GM21825 (cell line): ENCODE data around the gene CDH4.

Experiments used
- ATAC-seq: cut with Tn5 transposase; IDR thresholded peaks from one replicate; pipeline ENCODE4 v1.9.1; 2021; ENCODE audit warnings: mild to moderate bottlenecking, moderate library complexity; ENCODE audit not compliant: unreplicated experiment

CDH4 gene

DNA sequence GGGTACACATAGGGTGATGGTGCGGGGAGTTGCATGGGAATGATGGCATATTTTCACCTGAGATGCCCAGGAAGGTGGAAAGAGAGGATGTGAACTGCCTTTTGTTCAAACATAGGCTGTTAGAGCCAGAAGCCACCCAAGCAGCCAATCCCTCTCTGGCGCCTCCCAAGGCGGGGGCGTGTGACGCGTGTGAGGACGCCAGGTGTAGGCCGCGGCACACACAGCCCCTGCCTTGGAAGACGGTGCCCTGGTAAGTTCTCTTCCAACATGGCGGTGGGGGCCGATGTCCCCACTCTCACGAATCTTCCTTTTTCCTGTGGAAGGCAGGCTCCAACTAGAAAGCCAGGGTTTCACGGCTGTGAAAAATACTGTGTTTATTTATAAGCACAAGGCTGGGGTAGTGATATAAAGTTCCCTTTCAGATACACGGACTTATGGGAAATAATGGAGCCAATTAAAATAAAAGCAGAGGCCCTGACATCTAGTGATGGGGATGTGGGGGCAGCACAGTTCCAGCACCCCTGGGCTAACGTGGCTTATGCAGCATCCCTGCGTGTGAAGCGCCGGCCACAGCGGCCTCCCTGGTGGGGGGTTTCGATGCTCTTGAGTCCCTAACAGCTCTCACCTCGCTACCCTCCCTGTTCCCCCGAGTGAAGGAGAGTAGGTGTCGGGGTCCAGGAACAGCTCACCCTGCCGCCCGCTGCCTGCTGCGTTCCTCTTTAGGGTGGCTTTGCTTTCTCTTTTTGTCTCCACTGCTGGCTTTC, 28.3 kb downstream of the CDH4 start:
- ATAC-seq: no peak

DNA sequence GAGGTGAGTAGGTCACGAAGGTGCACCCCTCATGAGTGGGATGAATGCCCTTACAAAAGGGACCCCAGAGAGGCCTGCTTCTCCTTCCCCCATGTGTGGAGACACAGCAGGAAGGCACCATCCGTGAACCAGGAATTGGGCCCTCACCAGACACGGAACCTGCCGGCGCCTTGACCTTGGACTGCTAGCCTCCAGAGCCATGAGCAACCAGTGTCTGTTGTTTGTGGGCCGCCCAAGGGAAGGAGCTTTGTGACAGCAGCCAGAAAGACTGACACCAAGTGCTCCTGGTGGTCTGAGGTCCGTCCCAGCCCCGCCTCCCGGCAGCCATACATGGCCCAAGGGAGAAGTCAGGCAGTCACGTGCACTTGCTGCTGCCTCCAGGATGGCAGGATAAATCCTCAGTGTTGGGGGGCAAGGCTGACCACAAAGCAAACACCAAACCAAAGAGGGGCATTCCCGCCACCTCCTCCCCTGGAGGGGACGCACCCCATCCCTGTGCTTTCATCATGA, 29.3 kb downstream of the CDH4 start:
- ATAC-seq: no peak

DNA sequence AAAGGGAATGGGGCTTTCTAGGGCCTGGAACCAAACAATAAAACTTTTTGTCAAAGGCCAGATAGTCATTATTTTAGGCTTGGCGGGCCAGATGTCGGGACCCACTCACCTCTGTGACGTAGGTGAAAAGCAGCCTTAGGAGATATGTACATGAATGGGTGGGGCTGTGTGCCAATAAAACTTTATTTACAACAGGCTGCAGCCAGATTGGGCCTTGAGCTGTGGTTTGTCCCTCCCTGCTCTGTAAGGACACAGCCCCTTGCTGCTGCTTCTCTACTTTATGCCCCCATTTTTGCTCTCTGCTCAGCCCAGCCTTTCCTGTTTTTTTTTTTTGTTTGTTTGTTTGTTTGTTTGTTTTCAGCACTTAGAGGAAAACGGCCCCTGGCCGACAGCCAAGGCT, 32.7 kb downstream of the CDH4 start:
- ATAC-seq: no peak

DNA sequence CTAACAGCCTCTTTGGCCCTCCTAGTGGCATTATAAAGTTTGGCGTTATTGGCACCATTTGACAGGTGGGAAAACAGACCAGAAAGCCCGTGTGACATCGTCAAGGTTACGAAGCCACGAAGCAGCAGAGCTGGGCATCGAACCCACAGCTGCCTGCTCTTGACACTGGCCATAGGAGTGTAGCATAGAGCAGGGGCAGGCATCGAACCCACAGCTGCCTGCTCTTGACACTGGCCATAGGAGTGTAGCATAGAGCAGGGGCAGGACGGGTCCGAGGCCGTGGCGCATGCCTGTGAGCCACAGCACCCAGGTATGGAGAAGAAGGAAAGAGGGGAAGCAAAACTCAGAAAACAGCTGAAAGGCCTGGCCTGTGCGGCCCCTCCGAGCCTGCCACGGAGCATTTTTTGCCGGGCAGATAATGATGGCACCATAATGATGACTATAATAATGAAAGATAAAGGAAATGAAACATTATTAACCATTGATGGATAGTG, 33.1 kb downstream of the CDH4 start:
- ATAC-seq: no peak

DNA sequence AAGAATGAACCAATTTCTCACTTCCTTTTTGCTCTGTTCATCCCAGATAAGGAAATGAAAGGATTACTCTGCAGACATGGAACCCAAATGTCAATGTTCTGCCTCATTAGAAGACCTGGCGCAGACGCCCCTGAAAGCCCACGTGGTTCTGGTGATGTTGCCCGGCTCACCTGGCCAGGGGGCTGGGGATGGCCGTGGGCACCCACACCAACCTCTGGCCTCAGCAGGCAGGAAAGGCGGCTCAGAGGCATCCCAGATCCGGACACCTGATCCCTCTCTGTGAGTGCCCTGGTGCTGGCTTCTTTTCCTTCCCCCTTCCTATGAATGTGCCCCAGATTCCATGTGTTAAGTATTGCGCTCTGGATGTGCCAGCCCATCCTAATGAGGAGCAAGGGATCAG, 33.6 kb downstream of the CDH4 start:
- ATAC-seq: no peak

DNA sequence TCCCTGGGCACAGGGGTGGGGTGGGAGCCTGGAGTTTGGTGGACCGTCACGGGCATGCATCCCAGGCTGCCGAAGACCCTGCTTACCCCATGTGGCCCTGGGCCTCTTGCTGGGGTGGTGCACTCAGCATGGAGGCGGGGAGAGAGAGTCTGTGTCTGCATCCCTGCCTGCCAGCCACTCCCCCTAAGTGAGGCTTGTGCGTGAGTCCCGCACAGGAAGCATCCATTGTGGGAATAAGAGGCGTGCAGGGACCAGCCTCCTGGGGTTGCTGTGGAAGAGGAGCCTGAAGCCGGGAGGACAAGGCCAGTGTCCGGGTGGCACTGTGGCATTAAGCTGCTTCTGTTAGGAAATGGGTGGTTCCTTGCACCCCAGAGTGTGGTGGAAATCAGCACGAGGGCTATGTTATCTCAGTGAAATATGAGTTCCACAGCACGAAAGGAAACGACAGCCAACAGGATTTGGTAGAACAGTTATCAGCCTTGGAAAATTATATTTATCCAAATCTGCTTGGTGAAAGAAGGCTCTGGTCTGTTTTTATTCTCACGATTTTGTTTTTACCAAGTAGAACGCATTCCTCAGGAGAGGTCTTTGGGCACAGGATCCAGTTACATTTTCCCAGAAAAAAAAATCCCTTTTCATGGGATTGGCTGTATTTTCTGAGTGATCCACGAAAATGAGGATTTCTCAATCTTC, 35.7 kb downstream of the CDH4 start:
- ATAC-seq: no peak

DNA sequence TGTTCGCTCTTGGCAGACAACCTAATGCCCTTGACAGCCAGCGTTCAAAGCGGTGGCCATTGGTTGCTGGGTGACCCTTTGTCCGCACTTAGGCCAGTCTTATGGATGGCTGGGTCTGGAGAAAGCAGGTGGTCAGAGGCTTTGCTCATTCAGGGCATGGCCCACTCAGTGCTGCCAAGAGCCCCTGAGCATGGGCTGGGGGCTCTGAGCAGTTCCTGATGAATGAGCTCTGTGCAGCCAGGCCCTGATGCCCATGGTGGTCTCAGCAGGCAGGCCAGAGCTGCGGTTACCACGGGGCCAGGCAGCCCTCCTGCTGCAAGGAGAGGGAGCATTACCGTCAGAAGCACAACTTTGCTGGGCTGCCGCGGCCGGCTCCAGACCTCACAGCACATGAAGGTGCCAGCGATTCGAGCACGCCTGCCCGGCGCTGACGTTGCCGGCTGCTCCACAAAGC, 36.3 kb downstream of the CDH4 start:
- ATAC-seq: no peak

DNA sequence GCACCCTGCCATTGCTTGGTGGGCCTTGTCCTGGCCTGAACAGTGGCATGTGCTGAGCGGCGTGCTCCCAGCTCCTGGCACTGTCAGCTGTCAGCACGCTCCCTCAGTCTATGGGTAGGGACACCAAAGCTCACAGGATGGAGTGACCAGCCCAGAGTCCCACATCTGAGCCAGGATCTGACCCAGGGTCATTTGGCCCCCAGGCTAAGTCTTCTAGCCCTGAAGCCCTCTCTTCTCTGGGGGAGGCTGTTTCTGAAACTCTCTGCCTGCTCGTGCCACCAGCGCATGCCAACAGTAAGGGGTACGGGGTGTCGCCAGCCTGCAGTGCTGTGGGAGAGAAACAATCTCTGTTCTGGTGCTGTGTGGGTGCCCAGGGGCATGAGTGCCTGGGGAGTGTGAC, 37.1 kb downstream of the CDH4 start:
- ATAC-seq: no peak

DNA sequence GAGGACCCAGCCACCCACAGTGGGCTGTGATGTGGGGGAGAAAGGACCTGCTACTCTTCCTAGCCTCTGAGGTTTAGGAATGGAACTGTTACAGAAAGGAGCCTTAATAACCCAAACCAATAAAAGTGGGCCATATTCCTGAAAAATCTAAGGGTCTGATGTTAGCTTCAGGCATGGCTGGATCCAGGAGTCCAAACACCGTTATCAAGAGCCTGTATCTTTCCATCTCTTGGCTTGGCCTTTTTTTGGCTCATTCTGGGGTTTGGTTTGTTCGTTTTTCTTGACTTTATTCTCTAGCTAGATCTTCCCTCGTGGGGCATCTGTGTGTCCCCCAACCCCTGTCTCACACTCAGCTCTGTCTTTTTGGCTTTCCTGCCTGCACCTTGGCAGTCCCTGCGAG, 38.7 kb downstream of the CDH4 start:
- no peak for ATAC-seq

DNA sequence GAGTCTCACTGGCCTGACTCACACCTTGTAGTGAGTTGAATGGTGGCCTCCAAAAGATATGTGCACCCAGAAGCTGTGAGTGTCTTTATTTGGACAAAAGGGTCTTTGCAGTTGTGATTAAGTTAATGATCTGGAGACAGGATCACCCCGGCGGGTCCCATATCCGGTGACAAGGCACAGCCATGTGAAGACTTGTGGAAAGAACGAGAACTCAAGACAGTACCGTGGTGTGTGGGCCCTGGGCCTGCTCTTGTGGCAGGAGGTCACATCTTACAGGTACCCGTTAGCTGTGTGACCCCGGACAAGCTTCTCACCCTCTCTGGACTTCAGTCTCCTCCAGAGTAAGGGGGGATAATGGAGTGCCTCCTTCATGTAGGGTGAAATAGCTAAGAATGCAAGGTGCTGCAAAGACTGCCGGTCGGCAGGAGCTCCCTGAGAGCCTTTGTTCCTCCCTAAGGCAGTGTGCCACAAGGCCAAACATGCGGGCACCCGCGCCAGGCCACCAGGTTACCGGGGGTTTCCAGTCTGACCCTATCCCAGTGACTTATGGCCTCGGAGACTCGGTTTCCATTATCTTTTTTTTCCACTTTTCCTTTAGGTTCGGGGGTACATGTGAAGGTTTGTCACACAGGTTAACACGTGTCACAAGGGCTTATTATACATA, 39.2 kb downstream of the CDH4 start:
- ATAC-seq: no peak

DNA sequence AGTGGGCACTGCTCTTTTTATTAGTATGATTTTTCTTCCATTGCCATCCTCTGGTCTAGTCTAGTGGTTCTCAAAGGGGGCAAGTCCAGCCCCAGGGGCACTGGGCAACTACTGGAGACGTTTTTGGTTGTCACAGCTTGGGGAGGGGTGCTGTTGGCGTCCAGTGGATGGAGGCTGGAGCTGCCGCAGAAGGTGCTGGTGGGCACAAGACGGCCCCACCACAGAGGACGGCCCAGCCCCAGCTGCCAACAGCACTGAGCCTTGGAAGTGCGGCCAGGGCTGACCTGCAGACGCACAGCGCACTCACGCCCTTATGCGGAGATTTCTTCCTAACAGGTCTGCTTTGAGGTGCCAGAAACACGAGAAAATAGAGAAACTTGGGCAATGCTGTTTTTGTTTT, 40.3 kb downstream of the CDH4 start:
- ATAC-seq: no peak

DNA sequence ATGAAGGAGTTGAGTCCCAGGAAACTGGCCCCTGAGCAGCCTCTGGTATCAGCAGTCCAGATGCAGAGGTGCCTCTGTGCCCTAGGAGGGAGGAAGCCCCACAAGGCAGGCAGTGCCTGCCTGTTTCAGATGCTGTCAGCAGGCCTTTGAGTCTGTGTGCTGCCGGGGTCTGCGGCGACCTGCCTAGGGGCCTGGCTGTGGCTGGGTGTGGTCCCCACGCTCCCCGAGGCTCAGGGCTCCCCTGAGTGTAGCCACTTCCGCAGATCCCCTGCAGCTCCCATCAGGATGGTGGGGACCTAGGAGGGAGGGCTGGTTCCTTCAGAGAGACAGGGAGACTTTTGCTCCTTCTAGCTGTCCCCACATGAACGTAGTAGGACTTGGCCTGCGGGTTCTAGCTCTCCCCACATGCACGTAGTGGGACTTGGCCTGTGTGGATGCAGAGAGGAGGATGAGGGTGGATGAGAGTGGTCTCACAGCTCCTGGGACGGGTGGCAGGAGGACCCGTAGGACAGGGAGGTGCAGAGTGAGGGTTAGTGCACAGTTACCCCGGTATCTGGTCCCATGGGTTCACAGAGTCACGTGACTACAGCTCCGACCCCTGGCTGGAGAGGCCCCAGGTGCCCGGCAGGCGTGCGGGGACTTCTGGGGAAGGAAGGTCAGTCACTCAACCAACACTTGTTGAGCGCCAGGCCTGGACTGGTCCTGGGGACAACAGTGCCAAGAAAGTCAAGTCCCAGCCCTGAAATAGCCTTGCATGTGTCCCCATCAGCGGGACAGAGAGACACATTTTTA, 41.0 kb downstream of the CDH4 start:
- ATAC-seq: no peak

DNA sequence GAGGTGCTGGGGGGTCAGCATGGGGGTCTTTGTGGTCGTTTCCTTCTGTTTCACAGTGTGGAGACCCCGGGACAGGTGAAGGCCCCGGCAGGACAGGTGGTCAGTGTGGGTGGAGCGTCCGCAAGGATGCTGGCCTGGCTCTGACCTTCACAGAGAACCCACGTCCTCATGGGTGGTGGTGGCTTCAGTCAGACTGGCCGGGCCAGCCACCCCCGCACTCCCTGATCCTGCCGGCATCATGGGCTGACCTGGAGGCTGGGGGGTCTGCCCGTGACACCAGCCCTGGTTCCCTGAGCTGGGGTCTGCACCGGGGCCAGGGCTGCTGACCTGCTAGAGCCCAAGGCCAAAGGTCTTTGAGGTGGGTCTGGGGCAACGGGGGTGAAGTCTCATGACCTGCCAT, 41.9 kb downstream of the CDH4 start:
- no peak for ATAC-seq

DNA sequence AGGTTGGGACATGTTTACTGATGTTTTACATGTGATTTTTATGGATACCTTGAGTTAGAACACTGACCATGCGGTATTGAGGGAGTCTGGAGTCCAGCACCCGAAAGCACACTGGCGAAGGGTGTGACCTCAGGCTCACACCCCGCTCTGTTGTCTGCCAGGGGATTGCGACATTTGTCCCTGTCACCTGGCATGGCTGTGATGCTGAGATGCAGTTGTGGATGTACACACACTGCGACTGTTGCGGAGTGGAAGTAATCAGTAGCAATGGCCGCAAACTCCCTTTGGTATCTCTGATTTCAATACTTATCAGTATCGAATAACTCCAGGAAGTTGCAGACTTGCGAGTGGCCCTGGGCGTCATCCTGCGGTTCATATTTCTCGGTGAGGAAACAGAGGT, 43.2 kb downstream of the CDH4 start:
- no peak for ATAC-seq

DNA sequence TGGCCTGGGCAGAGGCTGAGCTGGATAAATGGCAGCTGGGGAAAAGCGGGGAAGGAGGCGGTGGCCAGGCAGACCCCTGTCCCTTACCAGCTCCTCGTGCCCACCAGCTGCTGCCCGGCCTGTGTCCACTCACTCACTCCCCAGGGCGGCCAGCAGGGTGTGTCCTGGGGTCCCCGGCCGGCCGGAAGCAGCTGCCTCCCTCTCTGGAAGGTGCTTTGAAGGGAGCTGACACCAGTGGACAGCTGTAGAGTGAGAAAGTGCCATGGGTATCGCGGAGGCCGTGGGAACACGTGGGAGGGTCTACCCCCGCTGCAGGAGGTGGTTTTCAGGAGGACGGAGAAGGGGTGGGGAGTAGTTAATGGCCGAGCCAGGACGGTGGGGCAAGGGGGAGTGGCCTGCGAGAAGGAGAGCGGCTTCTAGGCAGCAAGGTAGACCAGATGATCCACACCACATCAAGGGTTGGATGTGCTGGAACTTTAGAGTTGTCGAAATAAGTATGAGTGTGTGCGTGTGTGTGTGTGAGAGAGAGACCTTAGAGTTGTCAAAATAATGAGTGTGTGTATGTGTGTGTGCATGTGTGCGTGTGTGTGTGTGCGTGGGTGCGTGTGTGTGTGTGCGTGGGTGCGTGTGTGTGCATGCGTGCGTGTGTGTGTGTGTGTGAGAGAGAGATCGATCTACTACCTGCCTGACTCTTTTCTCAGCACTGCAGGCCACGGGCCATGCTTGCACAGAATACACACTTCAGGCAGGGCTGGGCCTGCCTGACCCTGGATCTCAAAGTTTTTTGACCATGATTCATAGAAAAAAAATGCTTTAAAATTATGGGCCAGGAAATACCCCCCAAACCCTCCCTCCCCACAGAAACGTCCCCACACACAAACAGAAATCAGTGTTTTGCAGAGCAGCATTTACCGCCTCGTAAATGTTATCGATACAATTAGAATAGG, 43.9 kb downstream of the CDH4 start:
- ATAC-seq: no peak

DNA sequence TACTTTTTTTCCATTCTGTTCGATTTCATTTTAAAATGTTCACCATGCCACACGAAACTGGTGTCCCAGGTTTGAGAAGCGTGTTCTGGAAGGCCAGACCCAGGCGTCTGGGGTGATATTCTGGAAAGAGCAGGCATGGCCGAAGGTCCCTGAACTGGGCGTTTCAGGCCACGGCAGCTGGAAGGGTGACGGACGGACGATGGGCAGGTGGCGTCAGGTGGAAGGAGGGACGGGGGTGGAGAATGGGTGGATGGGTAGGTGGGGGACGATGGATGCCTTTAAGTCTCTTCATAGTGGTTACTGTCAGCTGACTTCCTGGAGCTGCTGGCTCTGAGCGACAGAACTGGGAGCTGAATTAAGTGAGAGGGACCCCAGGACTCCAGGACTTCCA, 44.6 kb downstream of the CDH4 start:
- no peak for ATAC-seq

DNA sequence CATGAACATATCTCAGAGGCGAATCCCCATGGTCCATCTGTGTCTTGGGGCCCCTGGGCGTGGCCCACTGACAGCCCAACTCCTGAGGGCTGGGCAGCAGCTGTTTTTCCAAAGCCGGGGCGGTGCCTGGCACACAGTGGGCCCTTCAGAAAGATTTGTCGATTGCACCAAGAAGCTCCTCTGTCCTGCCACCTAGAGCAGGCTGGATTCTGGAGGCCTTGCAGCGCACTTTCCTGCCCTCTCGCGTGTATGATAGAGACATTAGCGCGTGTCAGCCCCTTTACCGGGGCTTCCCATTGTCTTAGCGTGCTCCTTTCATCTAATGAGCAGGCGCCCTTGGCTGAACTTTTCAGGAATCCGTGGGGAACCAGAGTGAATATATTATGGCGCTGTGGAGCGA, 45.4 kb downstream of the CDH4 start:
- no peak for ATAC-seq

DNA sequence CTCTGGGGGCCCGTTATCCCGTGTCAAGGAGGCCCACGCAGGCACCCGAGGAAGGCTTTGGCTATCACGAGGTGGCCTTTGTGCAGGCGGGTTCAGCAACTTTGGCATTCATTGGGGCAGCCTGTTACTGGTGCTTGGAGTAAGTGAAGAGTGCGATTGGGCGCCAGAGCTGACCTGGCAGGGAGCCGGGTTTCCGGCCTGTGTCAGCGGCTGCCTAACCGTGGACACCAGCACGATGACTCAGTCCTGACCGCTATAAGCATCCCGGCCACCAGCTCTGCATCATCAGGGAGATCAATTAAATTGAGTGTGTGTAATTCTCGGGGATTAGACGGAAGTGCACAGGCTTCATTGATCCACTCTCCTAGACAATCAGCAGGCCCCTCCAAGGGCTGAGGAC, 45.9 kb downstream of the CDH4 start:
- ATAC-seq: no peak

DNA sequence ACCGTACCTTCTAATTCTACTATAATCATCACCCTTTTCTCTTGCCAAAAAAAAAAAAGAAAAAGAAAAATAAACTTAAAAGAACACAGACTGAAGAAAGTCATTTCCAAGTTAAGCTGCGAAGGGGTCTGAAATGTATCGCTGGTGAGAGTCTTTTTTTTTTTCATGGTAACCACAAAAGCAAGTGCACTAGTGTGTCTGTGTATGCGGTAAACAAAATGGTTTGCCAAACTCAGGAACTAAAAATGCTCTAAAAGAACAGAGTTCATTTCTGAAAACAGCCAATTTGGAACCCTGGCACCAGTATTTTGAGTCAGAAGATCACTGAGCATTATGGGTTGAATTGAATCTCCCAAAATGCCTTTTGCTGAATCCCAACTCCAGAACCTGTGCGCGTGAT, 46.6 kb downstream of the CDH4 start:
- no peak for ATAC-seq

DNA sequence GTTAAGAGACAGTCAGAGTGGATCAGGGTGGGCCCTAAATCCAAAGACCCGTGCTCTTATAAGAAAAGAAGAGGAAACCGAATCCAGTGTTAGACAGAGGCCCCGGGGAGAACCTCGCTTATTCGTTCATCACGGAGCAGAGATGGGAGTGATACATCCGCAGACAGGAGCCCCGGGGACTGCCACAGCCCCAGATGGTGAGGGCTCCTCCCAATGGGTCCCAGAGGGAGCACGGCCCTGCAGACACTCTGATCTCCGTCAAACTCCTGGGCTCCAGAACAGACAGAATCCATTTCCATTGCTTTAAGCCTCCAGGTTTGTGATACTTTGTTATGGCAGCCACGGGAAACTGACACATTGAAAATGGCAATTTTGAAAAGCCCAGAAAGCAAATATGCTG, 47.0 kb downstream of the CDH4 start:
- no peak for ATAC-seq
